HepG2 (cell line): ENCODE data around the gene SLC25A51.

ENCODE experiments used
- ARHGAP35 ChIP-seq: sonication (generic); formaldehyde crosslinking; IDR thresholded peaks from 2 replicates; pipeline ENCODE4 v1.9.0; 2022; ENCODE audit warnings: mild to moderate bottlenecking, inconsistent platforms, moderate library complexity, missing genetic modification reagents, borderline replicate concordance
- CTCF ChIP-seq: sonication (generic); formaldehyde crosslinking; IDR thresholded peaks from 2 replicates; pipeline ENCODE4 v1.5.0; 2020; ENCODE audit warnings: mild to moderate bottlenecking, missing genetic modification reagents, moderate library complexity
- FOSL1 ChIP-seq: sonication (generic); formaldehyde crosslinking; IDR thresholded peaks from 2 replicates; pipeline ENCODE4 v1.9.0; 2021; ENCODE audit warnings: missing genetic modification reagents, borderline replicate concordance
- HDAC6 ChIP-seq: fragments of 200-600 bp; sonication (generic); IDR thresholded peaks from 2 replicates; pipeline ENCODE4 v1.7.0; 2017; ENCODE audit warnings: mild to moderate bottlenecking, antibody characterized with exemption, low read length, low read depth
- HOXA9 ChIP-seq: sonication (generic); formaldehyde crosslinking; IDR thresholded peaks from 2 replicates; pipeline ENCODE4 v1.8.1; 2022; ENCODE audit warnings: missing genetic modification reagents, mild to moderate bottlenecking, moderate library complexity, borderline replicate concordance
- JARID2 ChIP-seq: sonication (generic); formaldehyde crosslinking; IDR thresholded peaks from 2 replicates; pipeline ENCODE4 v1.8.1; 2023; ENCODE audit warnings: missing genetic modification reagents, inconsistent platforms; ENCODE audit not compliant: insufficient replicate concordance
- MEF2D ChIP-seq: sonication (generic); formaldehyde crosslinking; IDR thresholded peaks from 2 replicates; pipeline ENCODE4 v1.5.1; 2020; ENCODE audit warnings: mild to moderate bottlenecking, missing genetic modification reagents
- SOX13 ChIP-seq, 3 experiments: fragments of 450-650 bp in 1 of 3; sonication (generic) in 1 of 3; formaldehyde crosslinking in 1 of 3; IDR thresholded peaks in 2 of 3; conservative IDR thresholded peaks in 1 of 3; 2 replicates each; pipeline versions ENCODE4 v1.5.0 to v1.6.1; 2016 to 2020; ENCODE audit warnings: antibody characterized with exemption in 1 of 3, mild to moderate bottlenecking in 1 of 3, missing compliant biosample characterization in 1 of 3, missing genetic modification reagents in 1 of 3, moderate library complexity in 1 of 3
- ZBTB10 ChIP-seq: sonication (generic); formaldehyde crosslinking; IDR thresholded peaks from 2 replicates; pipeline ENCODE4 v1.4.0; 2020; ENCODE audit warnings: missing genetic modification reagents, borderline replicate concordance
- ZBTB46 ChIP-seq: sonication (generic); formaldehyde crosslinking; IDR thresholded peaks from 2 replicates; pipeline ENCODE4 v1.4.0; 2020; ENCODE audit warnings: mild to moderate bottlenecking, missing genetic modification reagents, borderline replicate concordance
- ZNF503 ChIP-seq: sonication (generic); formaldehyde crosslinking; IDR thresholded peaks from 2 replicates; pipeline ENCODE4 v1.4.0; 2020; ENCODE audit warnings: missing genetic modification reagents
- ZNF589 ChIP-seq: sonication (generic); formaldehyde crosslinking; conservative IDR thresholded peaks from 2 replicates; pipeline ENCODE4 v1.8.0; 2022; ENCODE audit warnings: mild to moderate bottlenecking, moderate library complexity, missing genetic modification reagents
- TF ChIP-seq, protein P1 (sequence below): sonication (generic); formaldehyde crosslinking; IDR thresholded peaks from 2 replicates; pipeline ENCODE4 v1.9.0; 2021; ENCODE audit warnings: mild to moderate bottlenecking, missing genetic modification reagents

DNA sequence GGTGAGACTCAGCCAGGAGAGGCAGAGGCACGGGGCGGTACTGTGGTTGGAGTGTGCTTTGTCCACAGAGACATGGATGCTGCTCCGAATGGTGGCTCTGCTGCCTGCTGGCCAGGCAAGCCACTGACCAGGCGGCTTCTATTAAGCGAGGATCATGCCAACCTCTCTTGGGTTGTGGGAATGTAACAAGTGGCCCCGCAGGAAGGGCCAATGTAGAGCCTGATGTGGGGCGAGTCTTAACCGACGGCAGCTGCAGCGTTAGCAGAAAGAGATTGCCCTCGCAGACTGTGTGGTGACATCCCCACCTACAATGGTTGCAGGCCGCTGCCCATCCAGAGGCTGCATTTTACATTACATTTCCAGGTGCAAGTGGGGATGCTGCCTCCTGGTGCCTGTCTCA lies 46.6 kb upstream of the SLC25A51 start:
- TF ChIP-seq HOXA9 (CRISPR knock-in tag) (no peak), SOX13 (IDR thresholded peaks at IDR 0.05) (no peak), SOX13 (CRISPR knock-in tag; conservative IDR thresholded peaks at IDR 0.05 in 1 of 2, IDR thresholded peaks at IDR 0.05 in 1 of 2) (no peak), ZBTB46 (CRISPR knock-in tag) (no peak), ZBTB10 (no peak), FOSL1 (CRISPR knock-in tag) (no peak), JARID2 (CRISPR knock-in tag) (no peak), CTCF (no peak), ZNF589 (CRISPR knock-in tag) (no peak), HDAC6 (no peak), ARHGAP35 (no peak), ZNF503 (no peak), MEF2D (CRISPR knock-in tag) (no peak)
- TF ChIP-seq, protein P1, sequence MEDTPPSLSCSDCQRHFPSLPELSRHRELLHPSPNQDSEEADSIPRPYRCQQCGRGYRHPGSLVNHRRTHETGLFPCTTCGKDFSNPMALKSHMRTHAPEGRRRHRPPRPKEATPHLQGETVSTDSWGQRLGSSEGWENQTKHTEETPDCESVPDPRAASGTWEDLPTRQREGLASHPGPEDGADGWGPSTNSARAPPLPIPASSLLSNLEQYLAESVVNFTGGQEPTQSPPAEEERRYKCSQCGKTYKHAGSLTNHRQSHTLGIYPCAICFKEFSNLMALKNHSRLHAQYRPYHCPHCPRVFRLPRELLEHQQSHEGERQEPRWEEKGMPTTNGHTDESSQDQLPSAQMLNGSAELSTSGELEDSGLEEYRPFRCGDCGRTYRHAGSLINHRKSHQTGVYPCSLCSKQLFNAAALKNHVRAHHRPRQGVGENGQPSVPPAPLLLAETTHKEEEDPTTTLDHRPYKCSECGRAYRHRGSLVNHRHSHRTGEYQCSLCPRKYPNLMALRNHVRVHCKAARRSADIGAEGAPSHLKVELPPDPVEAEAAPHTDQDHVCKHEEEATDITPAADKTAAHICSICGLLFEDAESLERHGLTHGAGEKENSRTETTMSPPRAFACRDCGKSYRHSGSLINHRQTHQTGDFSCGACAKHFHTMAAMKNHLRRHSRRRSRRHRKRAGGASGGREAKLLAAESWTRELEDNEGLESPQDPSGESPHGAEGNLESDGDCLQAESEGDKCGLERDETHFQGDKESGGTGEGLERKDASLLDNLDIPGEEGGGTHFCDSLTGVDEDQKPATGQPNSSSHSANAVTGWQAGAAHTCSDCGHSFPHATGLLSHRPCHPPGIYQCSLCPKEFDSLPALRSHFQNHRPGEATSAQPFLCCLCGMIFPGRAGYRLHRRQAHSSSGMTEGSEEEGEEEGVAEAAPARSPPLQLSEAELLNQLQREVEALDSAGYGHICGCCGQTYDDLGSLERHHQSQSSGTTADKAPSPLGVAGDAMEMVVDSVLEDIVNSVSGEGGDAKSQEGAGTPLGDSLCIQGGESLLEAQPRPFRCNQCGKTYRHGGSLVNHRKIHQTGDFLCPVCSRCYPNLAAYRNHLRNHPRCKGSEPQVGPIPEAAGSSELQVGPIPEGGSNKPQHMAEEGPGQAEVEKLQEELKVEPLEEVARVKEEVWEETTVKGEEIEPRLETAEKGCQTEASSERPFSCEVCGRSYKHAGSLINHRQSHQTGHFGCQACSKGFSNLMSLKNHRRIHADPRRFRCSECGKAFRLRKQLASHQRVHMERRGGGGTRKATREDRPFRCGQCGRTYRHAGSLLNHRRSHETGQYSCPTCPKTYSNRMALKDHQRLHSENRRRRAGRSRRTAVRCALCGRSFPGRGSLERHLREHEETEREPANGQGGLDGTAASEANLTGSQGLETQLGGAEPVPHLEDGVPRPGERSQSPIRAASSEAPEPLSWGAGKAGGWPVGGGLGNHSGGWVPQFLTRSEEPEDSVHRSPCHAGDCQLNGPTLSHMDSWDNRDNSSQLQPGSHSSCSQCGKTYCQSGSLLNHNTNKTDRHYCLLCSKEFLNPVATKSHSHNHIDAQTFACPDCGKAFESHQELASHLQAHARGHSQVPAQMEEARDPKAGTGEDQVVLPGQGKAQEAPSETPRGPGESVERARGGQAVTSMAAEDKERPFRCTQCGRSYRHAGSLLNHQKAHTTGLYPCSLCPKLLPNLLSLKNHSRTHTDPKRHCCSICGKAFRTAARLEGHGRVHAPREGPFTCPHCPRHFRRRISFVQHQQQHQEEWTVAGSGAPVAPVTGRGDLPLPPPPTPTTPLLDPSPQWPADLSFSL, result no peak
